H1 (cell line): Measurements from ENCODE around the gene METTL6. TPM values are rescaled to one million over a fixed set of nuclear protein-coding genes. Genes with fewer than 3 reads are reported as not detected.

Source experiments
- CTCF ChIA-PET: fragments of 300-600 bp; sonication (Branson Sonifier 250); formaldehyde crosslinking; loops from one replicate; lab custom pipeline; 2021; ENCODE audit not compliant: partially characterized antibody; lab: Charles Lee
- POLR2A ChIA-PET: fragments of 300-600 bp; sonication (Branson Sonifier 250); formaldehyde crosslinking; loops from one replicate; lab custom pipeline; 2021; ENCODE audit warnings: inconsistent platforms; ENCODE audit not compliant: partially characterized antibody; lab: Charles Lee
- DNase-seq, 2 experiments: peaks; one replicate each; pipeline versions ENCODE4 v3.0.0 to v3.0.0-alpha.2; 2010 to 2022; ENCODE audit warnings: low spot score in 2 of 2, low read depth in 1 of 2, mixed read lengths in 1 of 2
- FAIRE-seq: peaks from 2 replicates; lab custom pipeline; 2011; peaks lifted over from hg19 to GRCh38; lab: Jason Lieb, UNC
- H2AFZ ChIP-seq: 2 replicates; pipeline ENCODE4 v1.8.1; 2012; ENCODE audit warnings: low read length, inconsistent platforms
- H2AK5ac ChIP-seq: 2 replicates; pipeline ENCODE4 v1.6.1; 2013; ENCODE audit warnings: low read depth, low read length
- H2BK120ac ChIP-seq: replicated peaks from 2 replicates; pipeline ENCODE3; 2013; ENCODE audit warnings: low read depth, low read length, inconsistent platforms
- H2BK12ac ChIP-seq: 2 replicates; pipeline ENCODE4 v1.6.1; 2013; ENCODE audit warnings: low read depth, low read length
- H2BK15ac ChIP-seq: 2 replicates; pipeline ENCODE4 v1.6.1; 2013; ENCODE audit warnings: low read length
- H2BK20ac ChIP-seq: 2 replicates; pipeline ENCODE4 v1.6.1; 2013; ENCODE audit warnings: low read length
- H2BK5ac ChIP-seq: 2 replicates; pipeline ENCODE4 v1.6.1; 2013; ENCODE audit warnings: low read depth, low read length
- H3K14ac ChIP-seq: 2 replicates; pipeline ENCODE4 v1.6.1; 2013; ENCODE audit warnings: inconsistent platforms; ENCODE audit not compliant: insufficient read length
- H3K18ac ChIP-seq: 2 replicates; pipeline ENCODE4 v1.6.1; 2013; ENCODE audit warnings: low read length; ENCODE audit errors: extremely low read depth
- H3K23ac ChIP-seq: 2 replicates; pipeline ENCODE4 v1.6.1; 2013; ENCODE audit warnings: inconsistent platforms; ENCODE audit not compliant: insufficient read length
- H3K23me2 ChIP-seq: 2 replicates; pipeline ENCODE4 v1.6.1; 2013; ENCODE audit warnings: low read depth, low read length
- H3K27ac ChIP-seq: 2 replicates; pipeline ENCODE4 v1.6.1; 2011; ENCODE audit warnings: low read depth, low read length, inconsistent platforms
- H3K27me3 ChIP-seq, 4 experiments: replicated peaks in 1 of 4; 1 replicate in 1 of 4; 2 replicates in 3 of 4; pipeline versions ENCODE4 v1.6.1 to v1.8.1; 2011 to 2013; ENCODE audit warnings: low read length in 3 of 4, mild to moderate bottlenecking in 3 of 4, inconsistent platforms in 2 of 4, mixed read lengths in 2 of 4, moderate library complexity in 1 of 4; ENCODE audit not compliant: control insufficient read depth in 3 of 4, insufficient read depth in 3 of 4; ENCODE audit errors: extremely low read depth in 1 of 4
- H3K36me3 ChIP-seq, 4 experiments: 2 replicates each; pipeline versions ENCODE4 v1.6.1 to v1.8.1; 2011 to 2013; ENCODE audit warnings: mild to moderate bottlenecking in 4 of 4, low read length in 3 of 4, moderate library complexity in 2 of 4, control low read depth in 1 of 4, inconsistent platforms in 1 of 4; ENCODE audit not compliant: insufficient read depth in 4 of 4, control insufficient read depth in 2 of 4
- H3K4ac ChIP-seq: replicated peaks from 2 replicates; pipeline ENCODE3; 2013; ENCODE audit warnings: low read length, low read depth, mixed read lengths, inconsistent platforms; ENCODE audit not compliant: insufficient read length
- H3K4me1 ChIP-seq, 4 experiments: replicated peaks in 1 of 4; 1 replicate in 1 of 4; 2 replicates in 3 of 4; pipeline versions ENCODE4 v1.6.1 to v1.8.1; 2011 to 2013; ENCODE audit warnings: low read length in 3 of 4, inconsistent platforms in 2 of 4, mixed read lengths in 1 of 4; ENCODE audit not compliant: insufficient read depth in 4 of 4, control insufficient read depth in 3 of 4
- H3K4me2 ChIP-seq, 2 experiments: 2 replicates each; pipeline versions ENCODE4 v1.6.1 to v1.8.1; 2011 to 2013; ENCODE audit warnings: low read depth in 2 of 2, low read length in 2 of 2, control low read depth in 1 of 2, inconsistent platforms in 1 of 2, mild to moderate bottlenecking in 1 of 2; ENCODE audit not compliant: insufficient read depth in 1 of 2
- H3K4me3 ChIP-seq, 4 experiments: fragments of 200-600, 300-600 bp in 1 of 4; sonication (generic), shearing (Covaris generic), sonication (Bioruptor Twin) in 1 of 4; 2 replicates each; pipeline versions ENCODE4 v1.5.1 to v1.8.1; 2011 to 2016; ENCODE audit warnings: low read length in 4 of 4, low read depth in 3 of 4, control low read depth in 2 of 4, inconsistent platforms in 2 of 4, mild to moderate bottlenecking in 2 of 4, mixed read lengths in 1 of 4, moderate library complexity in 1 of 4; ENCODE audit not compliant: insufficient read depth in 2 of 4; ENCODE audit errors: extremely low read depth in 1 of 4
- H3K56ac ChIP-seq: replicated peaks from 2 replicates; pipeline ENCODE3; 2013; ENCODE audit warnings: low read depth, mild to moderate bottlenecking, mixed read lengths, low read length, inconsistent platforms; ENCODE audit not compliant: insufficient read length
- H3K79me1 ChIP-seq: 2 replicates; pipeline ENCODE4 v1.6.1; 2013; ENCODE audit warnings: low read depth, low read length, control low read depth
- H3K79me2 ChIP-seq, 2 experiments: 2 replicates each; pipeline versions ENCODE4 v1.6.1 to v1.8.1; 2012 to 2013; ENCODE audit warnings: low read length in 2 of 2, mild to moderate bottlenecking in 2 of 2, inconsistent platforms in 1 of 2; ENCODE audit not compliant: insufficient read depth in 2 of 2, control insufficient read depth in 1 of 2
- H3K9ac ChIP-seq, 4 experiments: replicated peaks in 1 of 4; 1 replicate in 1 of 4; 2 replicates in 3 of 4; pipeline versions ENCODE4 v1.6.1 to v1.8.1; 2011 to 2013; ENCODE audit warnings: low read depth in 3 of 4, low read length in 3 of 4, control low read depth in 2 of 4, mild to moderate bottlenecking in 2 of 4, moderate library complexity in 2 of 4, inconsistent platforms in 1 of 4; ENCODE audit errors: extremely low read depth in 1 of 4
- H3K9me3 ChIP-seq, 2 experiments: 2 replicates each; pipeline versions ENCODE4 v1.6.1 to v1.8.1; 2012 to 2013; ENCODE audit warnings: mild to moderate bottlenecking in 2 of 2, moderate library complexity in 2 of 2, control low read depth in 1 of 2, inconsistent platforms in 1 of 2, low read depth in 1 of 2, low read length in 1 of 2, mixed read lengths in 1 of 2; ENCODE audit not compliant: insufficient read depth in 2 of 2
- H4K20me1 ChIP-seq, 2 experiments: replicated peaks in 1 of 2; 2 replicates each; pipeline versions ENCODE3 to v1.8.1; 2011 to 2013; ENCODE audit warnings: inconsistent platforms in 2 of 2, low read length in 2 of 2, mild to moderate bottlenecking in 1 of 2; ENCODE audit not compliant: insufficient read depth in 2 of 2, control insufficient read depth in 1 of 2
- H4K5ac ChIP-seq: 2 replicates; pipeline ENCODE4 v1.6.1; 2013; ENCODE audit warnings: low read length, low read depth, mixed read lengths, inconsistent platforms; ENCODE audit not compliant: insufficient read length
- H4K8ac ChIP-seq: 2 replicates; pipeline ENCODE4 v1.8.0; 2013; ENCODE audit warnings: mild to moderate bottlenecking, moderate library complexity, low read length, inconsistent platforms; ENCODE audit not compliant: insufficient read depth; ENCODE audit errors: extremely low read depth
- H4K91ac ChIP-seq: replicated peaks from 2 replicates; pipeline ENCODE3; 2013; ENCODE audit warnings: low read length, mixed read lengths, inconsistent platforms; ENCODE audit not compliant: insufficient read length
- ASH2L ChIP-seq: fragments of 200-600, 300-600 bp; sonication (generic); IDR thresholded peaks from one replicate; pipeline ENCODE4 v1.7.1; 2017; ENCODE audit warnings: low read length
- ATF2 ChIP-seq: IDR thresholded peaks from 2 replicates; pipeline ENCODE4 v1.6.1; 2012; ENCODE audit warnings: low read length, inconsistent platforms
- E2F6 ChIP-seq: IDR thresholded peaks from 2 replicates; pipeline ENCODE4 v1.6.1; 2012; ENCODE audit warnings: inconsistent platforms
- GTF2F1 ChIP-seq: IDR thresholded peaks from 2 replicates; pipeline ENCODE4 v1.6.1; 2012; ENCODE audit warnings: low read depth, low read length, improper control_type of control experiment, borderline replicate concordance
- JUN ChIP-seq: IDR thresholded peaks from 2 replicates; pipeline ENCODE4 v1.6.1; 2011; ENCODE audit warnings: low read depth, mild to moderate bottlenecking, improper control_type of control experiment, low read length
- PHF8 ChIP-seq: fragments of 200-600 bp; sonication (generic); conservative IDR thresholded peaks from 2 replicates; pipeline ENCODE4 v1.7.1; 2012; ENCODE audit warnings: low read depth, mild to moderate bottlenecking, inconsistent platforms, low read length, moderate library complexity
- POLR2AphosphoS5 ChIP-seq: IDR thresholded peaks from 2 replicates; pipeline ENCODE4 v1.6.1; 2011; ENCODE audit warnings: low read depth, low read length
- RNF2 ChIP-seq: fragments of 200-900, 300-1000 bp; sonication (generic); IDR thresholded peaks from 2 replicates; pipeline ENCODE4 v1.7.1; 2016; ENCODE audit warnings: borderline replicate concordance, low read depth, mild to moderate bottlenecking, antibody characterized with exemption, low read length; ENCODE audit not compliant: poor library complexity, severe bottlenecking; ENCODE audit errors: missing control alignments
- WGBS, 2 experiments: shearing (Covaris generic) in 1 of 2; methylation state at CpG; one replicate each; pipeline versions ENCODE4 v1.1.6 to v1.1.7; 2013 to 2015; ENCODE audit warnings: low lambda C conversion rate in 2 of 2, mixed read lengths in 2 of 2, inconsistent platforms in 1 of 2, low coverage in 1 of 2, missing lambda C conversion rate in 1 of 2; ENCODE audit not compliant: insufficient replicate concordance in 2 of 2, insufficient coverage in 1 of 2, insufficient read length in 1 of 2; ENCODE audit errors: extremely low coverage in 1 of 2, missing lambda C conversion rate in 1 of 2; 5-methylcytosine and 5-hydroxymethylcytosine counted together
- polyA plus RNA-seq, 7 experiments: library from polyadenylated mRNA; depleted of rRNA in 3 of 7; stranded (reverse) in 5 of 7; unstranded in 2 of 7; fragments of >200 nt in 5 of 7; fragments of 200-250 nt in 2 of 7; gene quantifications; 1 replicate in 5 of 7; 2 replicates in 1 of 7; 4 replicates in 1 of 7; pipeline versions ENCODE4 v1.2.1 to v1.2.3, GENCODE V29; 2011 to 2013; ENCODE audit warnings: missing spikeins in 2 of 7, mixed read lengths in 2 of 7
- total RNA-seq: library from RNA; stranded (reverse); fragmentation: NEBNext Ultra II Directional; extraction: Animal tissue kit (Norgen Biotek cat#: 25700); gene quantifications from 2 replicates; pipeline ENCODE4 v1.2.1, GENCODE V29; 2021

The METTL6 gene
- total and polyA plus RNA-seq, 2 of the 8 experiments (the other 6 are each of a cell fraction or from before 2014, with no cell fraction given) = 18.4 to 20.0 TPM

GRCh38 chr3:15438983-15439382, 11.6 kb upstream of the METTL6 start:
- Histone ChIP-seq H2BK20ac (no peak overlapping the region), H3K4me1 (no peaks in the 10 kb centered on the region), H3K9ac (no peak overlapping the region), H3K56ac (no peak overlapping the region), H3K79me2 (no peaks in the 10 kb centered on the region; a peak in 1 of 4 replicates), H4K20me1 (peaks cover 0 to 2% of the 10 kb centered on the region in 2 experiments), H3K27me3 (no peaks in the 10 kb centered on the region), H2AK5ac (no peak overlapping the region), H3K23me2 (no peaks in the 10 kb centered on the region), H2BK12ac (no peak overlapping the region), H3K36me3 (peaks cover 18 to 74% (median 59%) of the 10 kb centered on the region in 4 experiments), H3K4ac (no peak overlapping the region), H3K9me3 (no peaks in the 10 kb centered on the region), H3K79me1 (no peaks in the 10 kb centered on the region), H2AFZ (no peak overlapping the region), H2BK120ac (no peak overlapping the region), H3K4me3 (no peak overlapping the region), H4K91ac (no peak overlapping the region), H3K18ac (no peak overlapping the region), H2BK15ac (no peak overlapping the region), H3K27ac (no peak overlapping the region), H3K23ac (no peak overlapping the region), H2BK5ac (no peak overlapping the region), H4K8ac (no peak overlapping the region), H3K4me2 (no peak overlapping the region), H3K14ac (no peak overlapping the region), H4K5ac (no peak overlapping the region)
- DNase-seq (no peak), FAIRE-seq (no peak)
- ChIA-PET POLR2A (interaction anchor here (0.9 kb wide), 1 partner anchor 14 kb away, joined by 3 read pairs; no protein-coding TSS in a partner anchor), CTCF (no interaction called here)
- WGBS, 2 experiments = 95% methylated on average over 4 of the region's 4 CpGs; no CpG with 5 or more reads in 1 of the 2 experiments
- TF ChIP-seq PHF8 (no peak), E2F6 (no peak), JUN (no peak), ASH2L (no peak), GTF2F1 (no peak), ATF2 (no peak), POLR2AphosphoS5 (no peak), RNF2 (no peak)
